Coronary artery (tissue), 2 donors: ENCODE data around the gene MYOZ2.

Experiments
- DNase-seq: peaks from one replicate; pipeline ENCODE4 v3.0.0-alpha.2; 2017; ENCODE audit warnings: low spot score
- H3K27ac ChIP-seq, 2 donors: fragments of 200-600 bp; sonication (generic); one replicate each; pipeline ENCODE4 v1.5.1; 2016 to 2019
- H3K4me3 ChIP-seq: fragments of 200-600 bp; sonication (generic); 2 replicates; pipeline ENCODE4 v1.5.1; 2016; ENCODE audit warnings: mild to moderate bottlenecking, moderate library complexity
- TF ChIP-seq, protein P1 (sequence below): fragments of 200-600 bp; sonication (generic); IDR thresholded peaks from one replicate; pipeline ENCODE4 v1.5.1; 2019; ENCODE audit warnings: antibody characterized with exemption

The MYOZ2 gene

DNA sequence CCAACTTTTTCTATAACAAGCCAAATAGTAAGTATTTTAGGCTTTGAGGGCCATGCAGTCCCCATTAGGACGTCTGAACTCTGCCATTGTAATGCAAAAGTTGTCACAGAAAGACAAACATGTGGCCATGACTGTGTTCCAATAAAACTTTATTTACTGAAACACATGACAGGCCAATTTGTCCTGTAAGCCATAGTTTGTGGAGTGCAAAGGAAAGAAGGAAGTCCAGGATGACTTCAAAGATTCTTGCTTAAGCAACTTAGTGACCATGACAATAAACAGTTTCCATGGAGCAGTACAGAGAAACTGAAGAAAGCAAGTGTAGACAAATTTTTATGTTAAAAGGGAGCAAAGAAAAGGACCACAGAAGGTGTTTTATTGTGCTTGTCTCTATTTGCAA, 35.0 kb upstream of the MYOZ2 start:
- Histone ChIP-seq H3K4me3 (no peak overlapping the region), H3K27ac (no peak overlapping the region)
- TF ChIP-seq, protein P1, sequence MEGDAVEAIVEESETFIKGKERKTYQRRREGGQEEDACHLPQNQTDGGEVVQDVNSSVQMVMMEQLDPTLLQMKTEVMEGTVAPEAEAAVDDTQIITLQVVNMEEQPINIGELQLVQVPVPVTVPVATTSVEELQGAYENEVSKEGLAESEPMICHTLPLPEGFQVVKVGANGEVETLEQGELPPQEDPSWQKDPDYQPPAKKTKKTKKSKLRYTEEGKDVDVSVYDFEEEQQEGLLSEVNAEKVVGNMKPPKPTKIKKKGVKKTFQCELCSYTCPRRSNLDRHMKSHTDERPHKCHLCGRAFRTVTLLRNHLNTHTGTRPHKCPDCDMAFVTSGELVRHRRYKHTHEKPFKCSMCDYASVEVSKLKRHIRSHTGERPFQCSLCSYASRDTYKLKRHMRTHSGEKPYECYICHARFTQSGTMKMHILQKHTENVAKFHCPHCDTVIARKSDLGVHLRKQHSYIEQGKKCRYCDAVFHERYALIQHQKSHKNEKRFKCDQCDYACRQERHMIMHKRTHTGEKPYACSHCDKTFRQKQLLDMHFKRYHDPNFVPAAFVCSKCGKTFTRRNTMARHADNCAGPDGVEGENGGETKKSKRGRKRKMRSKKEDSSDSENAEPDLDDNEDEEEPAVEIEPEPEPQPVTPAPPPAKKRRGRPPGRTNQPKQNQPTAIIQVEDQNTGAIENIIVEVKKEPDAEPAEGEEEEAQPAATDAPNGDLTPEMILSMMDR, result no peak
- no peak for DNase-seq

- H3K27ac ChIP-seq, result peak overlapping the region; percentile 35 to 64
- TF ChIP-seq, protein P1, result no peak
- no peak for DNase-seq
These were observed 32.4 kb upstream of the MYOZ2 start for GRCh38 chr4:119103263-119103662.

DNA sequence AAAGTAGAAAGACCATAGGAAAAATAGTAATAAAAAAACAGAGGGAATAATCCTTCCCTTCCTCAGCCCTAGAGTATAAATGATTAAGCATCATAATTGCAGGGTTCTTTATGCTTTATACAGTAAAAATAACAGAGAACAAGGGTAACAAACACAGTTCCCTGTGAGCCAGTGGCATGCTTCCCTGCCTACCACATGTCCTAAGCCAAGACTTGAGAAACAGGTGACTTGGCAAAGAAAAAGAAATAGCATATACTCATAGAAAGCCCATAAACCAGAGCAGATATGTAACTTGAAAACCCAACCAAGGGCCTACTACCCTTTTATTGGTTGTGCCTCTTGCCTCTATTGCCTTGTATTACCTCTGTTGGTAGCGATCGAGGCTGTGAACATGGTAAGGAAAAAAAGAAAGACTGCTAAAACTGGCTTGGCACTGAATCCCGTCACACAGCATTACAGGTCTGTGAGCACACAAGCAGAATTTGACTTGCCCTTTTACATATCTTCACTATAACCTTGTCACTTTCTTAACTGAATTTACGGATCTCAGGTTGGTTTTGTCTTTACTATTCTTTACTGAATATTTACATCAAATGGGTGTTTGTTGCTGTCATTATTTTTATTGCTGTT, 30.9 kb upstream of the MYOZ2 start:
- no peak for DNase-seq
- Histone ChIP-seq H3K27ac (no peak overlapping the region), H3K4me3 (no peak overlapping the region)
- TF ChIP-seq, protein P1, result no peak

More at GRCh38 chr4:119103263-119103662, 32.4 kb upstream of the MYOZ2 start:
- no peak overlapping the region for H3K4me3 ChIP-seq

GRCh38 chr4:119105605-119106004, 30.0 kb upstream of the MYOZ2 start:
- TF ChIP-seq, protein P1, result no peak
- no peak overlapping the region for H3K27ac ChIP-seq
- no peak overlapping the region for H3K4me3 ChIP-seq
- DNase-seq, result no peak

GRCh38 chr4:119106036-119107000, 29.3 kb upstream of the MYOZ2 start:
- peak overlapping the region in 1 of 2 donors; percentile 41 for H3K27ac ChIP-seq
- no peak overlapping the region for H3K4me3 ChIP-seq
- TF ChIP-seq, protein P1, result no peak
- DNase-seq, result no peak

DNA sequence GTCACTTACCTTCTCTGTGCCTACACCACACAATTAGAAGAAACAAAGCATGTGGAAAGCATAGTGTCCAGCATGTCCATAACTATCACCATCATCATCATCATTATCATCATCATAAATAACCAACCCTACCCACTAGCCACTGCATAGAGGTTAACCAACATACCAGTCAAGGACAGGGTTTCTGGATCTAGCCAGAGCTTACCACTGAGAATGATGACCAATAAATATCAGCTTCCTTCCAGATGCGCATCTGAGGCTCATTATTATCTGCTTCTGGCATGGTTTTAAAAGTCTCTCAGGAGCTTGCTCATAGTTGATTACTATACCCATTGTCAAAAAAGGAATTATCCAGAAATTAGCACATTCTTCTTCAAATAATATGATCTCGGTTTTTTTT, 25.5 kb upstream of the MYOZ2 start:
- TF ChIP-seq, protein P1, result no peak
- Histone ChIP-seq H3K27ac (no peak overlapping the region), H3K4me3 (no peak overlapping the region)
- no peak for DNase-seq
